NCI-H446 (cell line): ENCODE measurements around the gene KRTAP5-2.
"Not testable (repeated sequence)": the region's sequence is repeated elsewhere in the genome, so short reads cannot be mapped to it uniquely, and the experiment has no call there.

Experiments used
- DNase-seq, 2 experiments: peaks; one replicate each; lab custom pipeline; 2025; lab: John Stamatoyannopoulos, UW

KRTAP5-2 gene

GRCh38 chr11:1628506-1629325, 30.6 kb upstream of the KRTAP5-2 start:
- peak in 1 of 2 experiments; percentile 38 for DNase-seq

GRCh38 chr11:1625541-1625940, 27.4 kb upstream of the KRTAP5-2 start:
- DNase-seq = no peak

- DNase-seq = no peak
These were observed 26.5 kb upstream of the KRTAP5-2 start for GRCh38 chr11:1624621-1625020.

- DNase-seq = no peak
These were observed 25.6 kb upstream of the KRTAP5-2 start for GRCh38 chr11:1623716-1624115.

- no peak for DNase-seq
These were observed 24.0 kb upstream of the KRTAP5-2 start, which contains the start of gene KRTAP5-4 for GRCh38 chr11:1622086-1622485. Gene KRTAP5-4, minus strand, starts transcription at chr11:1622138. Its CDS starts 45 bp downstream, at chr11:1622093.

GRCh38 chr11:1619449-1619848, 21.4 kb upstream of the KRTAP5-2 start:
- no peak for DNase-seq

- DNase-seq = no peak
These were observed 20.1 kb upstream of the KRTAP5-2 start for GRCh38 chr11:1618231-1618630.

- DNase-seq = no peak
These were observed 10.3 kb upstream of the KRTAP5-2 start, which contains the start of gene KRTAP5-3 for GRCh38 chr11:1608363-1608762. Gene KRTAP5-3, minus strand, starts transcription at chr11:1608463. Its CDS starts 78 bp downstream, at chr11:1608385.

GRCh38 chr11:1607901-1608300, 9.8 kb upstream of the KRTAP5-2 start:
- not testable (repeated sequence) for DNase-seq

GRCh38 chr11:1607156-1607845, 9.2 kb upstream of the KRTAP5-2 start:
- DNase-seq = not testable (repeated sequence)

GRCh38 chr11:1605923-1606322, 7.8 kb upstream of the KRTAP5-2 start:
- DNase-seq = not testable (repeated sequence)

- no peak for DNase-seq
These were observed 6.6 kb upstream of the KRTAP5-2 start for GRCh38 chr11:1604711-1605110.

- no peak for DNase-seq
These were observed 6.1 kb upstream of the KRTAP5-2 start for GRCh38 chr11:1604181-1604580.

- no peak for DNase-seq
These were observed 5.5 kb upstream of the KRTAP5-2 start for GRCh38 chr11:1603629-1604028.

- DNase-seq = not testable (repeated sequence)
These were observed 3.6 kb upstream of the KRTAP5-2 start for GRCh38 chr11:1601663-1602062.

GRCh38 chr11:1600626-1601025, 2.5 kb upstream of the KRTAP5-2 start:
- DNase-seq = no peak

- no peak for DNase-seq
These were observed 722 bp upstream of the KRTAP5-2 start for GRCh38 chr11:1598816-1599215.

- not testable (repeated sequence) for DNase-seq
These were observed 312 bp upstream of the KRTAP5-2 start for GRCh38 chr11:1598406-1598805.

GRCh38 chr11:1597331-1597993, 632 bp downstream of the KRTAP5-2 start:
- DNase-seq = no peak

GRCh38 chr11:1596576-1597121, 1.4 kb downstream of the KRTAP5-2 start:
- not testable (repeated sequence) for DNase-seq

- not testable (repeated sequence) for DNase-seq
These were observed 2.0 kb downstream of the KRTAP5-2 start for GRCh38 chr11:1595994-1596575.

GRCh38 chr11:1592628-1593027, 5.5 kb downstream of the KRTAP5-2 start:
- no peak for DNase-seq
